K562 (cell line): ENCODE measurements around the gene RNF13.

Experiments used
- CC2D1A ChIP-seq: fragments of 450-650 bp; IDR thresholded peaks from 2 replicates; pipeline ENCODE4 v1.6.1; 2017; ENCODE audit warnings: mild to moderate bottlenecking
- EGR1 ChIP-seq: fragments of 450-650 bp; conservative IDR thresholded peaks from 2 replicates; pipeline ENCODE4 v1.6.1; 2017; ENCODE audit warnings: mild to moderate bottlenecking
- GATA2 ChIP-seq: sonication (generic); formaldehyde crosslinking; IDR thresholded peaks from 2 replicates; pipeline ENCODE4 v1.4.0; 2020; ENCODE audit warnings: mild to moderate bottlenecking, missing genetic modification reagents
- MAZ ChIP-seq, 2 experiments: fragments of 450-650 bp in 1 of 2; sonication (generic) in 1 of 2; formaldehyde crosslinking; IDR thresholded peaks in 1 of 2; conservative IDR thresholded peaks in 1 of 2; 2 replicates each; pipeline versions ENCODE4 v1.4.0 to v1.5.0; 2020; ENCODE audit warnings: mild to moderate bottlenecking in 1 of 2, missing genetic modification reagents in 1 of 2
- PRDM10 ChIP-seq: fragments of 450-650 bp; IDR thresholded peaks from 2 replicates; pipeline ENCODE4 v1.6.1; 2018; ENCODE audit not compliant: partially characterized antibody
- SNRNP70 ChIP-seq: fragments of 200-400 bp; formaldehyde crosslinking; optimal IDR thresholded peaks from 2 replicates; pipeline ENCODE3; 2017; ENCODE audit warnings: low read depth, low read length
- TAF1 ChIP-seq: IDR thresholded peaks from 2 replicates; pipeline ENCODE4 v1.6.1; 2011; ENCODE audit warnings: mild to moderate bottlenecking, low read length, moderate library complexity; ENCODE audit not compliant: insufficient read depth, control insufficient read depth, severe bottlenecking; ENCODE audit errors: extremely low read depth
- TCF7L2 ChIP-seq: fragments of 150-350 bp; IDR thresholded peaks from 2 replicates; pipeline ENCODE4 v1.6.1; 2016; ENCODE audit warnings: low read depth, mild to moderate bottlenecking, low read length, moderate library complexity
- XRCC3 ChIP-seq: fragments of 450-650 bp; IDR thresholded peaks from 2 replicates; pipeline ENCODE4 v1.6.1; 2017; ENCODE audit warnings: mild to moderate bottlenecking, moderate library complexity
- YY1 ChIP-seq, 3 experiments: IDR thresholded peaks; 2 replicates each; pipeline ENCODE4 v1.6.1; 2011; ENCODE audit warnings: low read length in 2 of 3, mild to moderate bottlenecking in 2 of 3, moderate library complexity in 2 of 3, borderline replicate concordance in 1 of 3, control low read depth in 1 of 3, low read depth in 1 of 3; ENCODE audit not compliant: insufficient read depth in 3 of 3, insufficient replicate concordance in 2 of 3, control insufficient read depth in 1 of 3, insufficient read length in 1 of 3; ENCODE audit errors: extremely low read depth in 1 of 3
- ZBTB11 ChIP-seq, 3 experiments: fragments of 200-800 bp in 1 of 3; fragments of 250-450 bp in 1 of 3; fragments of 450-650 bp in 1 of 3; sonication (Bioruptor Pico) in 1 of 3; sonication (Bioruptor generic) in 1 of 3; formaldehyde crosslinking in 1 of 3; IDR thresholded peaks; 2 replicates each; pipeline versions ENCODE4 v1.6.1 to v1.8.0; 2016 to 2022; ENCODE audit warnings: mild to moderate bottlenecking in 2 of 3, missing genetic modification characterization in 2 of 3, missing compliant biosample characterization in 1 of 3, moderate library complexity in 1 of 3
- TF ChIP-seq, protein P1 (sequence below), 3 experiments: IDR thresholded peaks in 2 of 3; conservative IDR thresholded peaks in 1 of 3; 2 replicates each; pipeline ENCODE4 v1.5.1; 2011 to 2012; ENCODE audit warnings: low read length in 3 of 3, mild to moderate bottlenecking in 3 of 3, control low read depth in 2 of 3, improper control_type of control experiment in 1 of 3, inconsistent platforms in 1 of 3, low read depth in 1 of 3, mixed read lengths in 1 of 3, moderate library complexity in 1 of 3; ENCODE audit not compliant: insufficient read depth in 2 of 3

- TF ChIP-seq SNRNP70 (no peak), CC2D1A (no peak), GATA2 (CRISPR knock-in tag) (no peak), PRDM10 (no peak), MAZ (CRISPR knock-in tag; conservative IDR thresholded peaks at IDR 0.05 in 1 of 2, IDR thresholded peaks at IDR 0.05 in 1 of 2) (no peak), TAF1 (no peak), YY1 (IDR thresholded peaks at IDR 0.05; ENCODE audit: borderline replicate concordance in 1 of 3, control insufficient read depth in 1 of 3, extremely low read depth in 1 of 3, insufficient read depth in 3 of 3, insufficient read length in 1 of 3, insufficient replicate concordance in 2 of 3, low read depth in 1 of 3, low read length in 2 of 3) (no peak), XRCC3 (no peak), ZBTB11 (CRISPR knock-in tag; IDR thresholded peaks at IDR 0.05) (no peak), TCF7L2 (no peak), EGR1 (no peak)
- TF ChIP-seq, protein P1, sequence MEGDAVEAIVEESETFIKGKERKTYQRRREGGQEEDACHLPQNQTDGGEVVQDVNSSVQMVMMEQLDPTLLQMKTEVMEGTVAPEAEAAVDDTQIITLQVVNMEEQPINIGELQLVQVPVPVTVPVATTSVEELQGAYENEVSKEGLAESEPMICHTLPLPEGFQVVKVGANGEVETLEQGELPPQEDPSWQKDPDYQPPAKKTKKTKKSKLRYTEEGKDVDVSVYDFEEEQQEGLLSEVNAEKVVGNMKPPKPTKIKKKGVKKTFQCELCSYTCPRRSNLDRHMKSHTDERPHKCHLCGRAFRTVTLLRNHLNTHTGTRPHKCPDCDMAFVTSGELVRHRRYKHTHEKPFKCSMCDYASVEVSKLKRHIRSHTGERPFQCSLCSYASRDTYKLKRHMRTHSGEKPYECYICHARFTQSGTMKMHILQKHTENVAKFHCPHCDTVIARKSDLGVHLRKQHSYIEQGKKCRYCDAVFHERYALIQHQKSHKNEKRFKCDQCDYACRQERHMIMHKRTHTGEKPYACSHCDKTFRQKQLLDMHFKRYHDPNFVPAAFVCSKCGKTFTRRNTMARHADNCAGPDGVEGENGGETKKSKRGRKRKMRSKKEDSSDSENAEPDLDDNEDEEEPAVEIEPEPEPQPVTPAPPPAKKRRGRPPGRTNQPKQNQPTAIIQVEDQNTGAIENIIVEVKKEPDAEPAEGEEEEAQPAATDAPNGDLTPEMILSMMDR (IDR thresholded peaks at IDR 0.05 in 2 of 3, conservative IDR thresholded peaks at IDR 0.05 in 1 of 3; ENCODE audit: insufficient read depth in 2 of 3, low read depth in 1 of 3, low read length in 3 of 3): no peak
Measured at GRCh38 chr3:149860881-149861280, 47.9 kb downstream of the RNF13 start.
